ENCODE measurements around the gene SPTLC1. TPM values are rescaled to one million over a fixed set of nuclear protein-coding genes. Genes with fewer than 3 reads are reported as not detected.

Gene SPTLC1
- polyA plus RNA-seq, 2 of the 4 experiments (the other 2 are of a cell fraction) = 63.7 to 122 TPM

DNA sequence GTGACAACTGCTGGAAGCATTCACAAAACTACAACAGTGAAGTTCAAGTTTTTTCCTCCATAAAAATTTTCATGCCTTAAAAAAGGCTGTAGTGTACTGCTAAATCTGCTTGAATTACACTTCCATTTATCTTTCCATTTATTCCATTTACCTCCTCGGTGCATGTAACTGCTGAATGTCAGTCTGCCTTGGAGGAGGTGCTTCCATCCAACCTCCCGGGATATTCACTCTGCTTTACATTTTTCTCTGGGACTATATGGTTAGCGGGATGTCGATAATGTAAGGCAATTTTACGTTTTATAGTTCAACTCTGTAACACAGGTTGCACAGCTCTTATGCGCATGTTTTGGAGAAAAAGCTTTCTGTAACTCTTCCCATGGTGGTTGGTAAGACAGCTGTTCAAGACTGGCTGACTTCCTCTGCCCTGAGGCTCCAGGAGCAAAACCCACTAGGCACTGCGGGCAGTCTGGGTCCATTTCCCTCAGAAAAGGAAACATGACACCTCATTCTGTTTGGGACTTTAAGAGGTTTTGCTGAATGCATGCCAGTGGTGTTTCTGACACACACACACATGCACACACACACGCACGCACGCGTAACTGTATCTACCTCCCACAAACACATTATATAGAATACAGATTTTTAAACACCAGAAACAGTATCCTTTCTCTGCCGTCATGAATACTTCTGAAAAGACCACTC is 66.1 kb downstream of the SPTLC1 start:
- no peak overlapping the region for H3K4me2 ChIP-seq
- no peaks in the 10 kb centered on the region for H3K4me1 ChIP-seq
- no peak overlapping the region for H3K4me3 ChIP-seq
- ChIA-PET POLR2A (no interaction called here), CTCF (no interaction called here)
- 91% methylated on average over 12 of the region's 12 CpGs for WGBS (ENCODE audit: missing lambda C conversion rate)
- ATAC-seq (no peak), DNase-seq (ENCODE audit: low read depth in 1 of 2, low spot score in 1 of 2) (no peak), FAIRE-seq (no peak)
- TF ChIP-seq RAD21 (conservative IDR thresholded peaks at IDR 0.05 in 1 of 2, IDR thresholded peaks at IDR 0.05 in 1 of 2) = no peak
- TF ChIP-seq RNF2 (IDR thresholded peaks at IDR 0.05; ENCODE audit: borderline replicate concordance, low read depth) = no peak
- TF ChIP-seq NPAS2 (CRISPR knock-in tag; IDR thresholded peaks at IDR 0.05; ENCODE audit: borderline replicate concordance) = no peak
- no peak for TF ChIP-seq EP300 (IDR thresholded peaks at IDR 0.05)
- TF ChIP-seq FOSL2 (IDR thresholded peaks at IDR 0.05) = no peak
- no peak for TF ChIP-seq FOSL2 (CRISPR knock-in tag; IDR thresholded peaks at IDR 0.05)
- no peak for TF ChIP-seq HOXB5 (CRISPR knock-in tag; IDR thresholded peaks at IDR 0.05)
- no peak overlapping the region for H3K27ac ChIP-seq
- no peaks in the 10 kb centered on the region for H3K9me3 ChIP-seq

- CTCF ChIA-PET = interaction anchor here (1.1 to 1.7 kb wide), 2 partner anchors 16 to 91 kb away, joined by 4 read pairs; no protein-coding TSS in a partner anchor
- WGBS (ENCODE audit: missing lambda C conversion rate) = 86% methylated on average over 3 of the region's 3 CpGs
Observed at GRCh38 chr9:92047500-92047899, 67.7 kb downstream of the SPTLC1 start.

More at GRCh38 chr9:92047500-92047899, 67.7 kb downstream of the SPTLC1 start:
- no peak for ATAC-seq
- Histone ChIP-seq H3K9me3 (peaks cover 12% of the 10 kb centered on the region; the same call in 2 of the 3 replicates), H3K27ac (no peak overlapping the region), H3K4me3 (no peak overlapping the region), H3K4me1 (no peaks in the 10 kb centered on the region), H3K4me2 (no peak overlapping the region)
- POLR2A ChIA-PET = no interaction called here
- FAIRE-seq = peak; percentile 49
- TF ChIP-seq HDAC2 (IDR thresholded peaks at IDR 0.05) = no peak
- no peak for TF ChIP-seq BHLHE40 (IDR thresholded peaks at IDR 0.05; ENCODE audit: low read depth, low read length)
- TF ChIP-seq MAFK (IDR thresholded peaks at IDR 0.05; ENCODE audit: partially characterized antibody) = no peak
- no peak for TF ChIP-seq RAD21 (conservative IDR thresholded peaks at IDR 0.05 in 1 of 2, IDR thresholded peaks at IDR 0.05 in 1 of 2)
- no peak for TF ChIP-seq RNF2 (IDR thresholded peaks at IDR 0.05; ENCODE audit: borderline replicate concordance, low read depth)
- TF ChIP-seq POLR2A (IDR thresholded peaks at IDR 0.05; ENCODE audit: low read length) = no peak
- TF ChIP-seq GATA3 (IDR thresholded peaks at IDR 0.05; ENCODE audit: borderline replicate concordance) = no peak
- no peak for TF ChIP-seq REST (IDR thresholded peaks at IDR 0.05)
- TF ChIP-seq ESRRA (IDR thresholded peaks at IDR 0.05; ENCODE audit: borderline replicate concordance, low read length) = no peak
- TF ChIP-seq NFE2L2 (conservative IDR thresholded peaks at IDR 0.05; ENCODE audit: low read length) = no peak
- no peak for TF ChIP-seq EHMT2 (IDR thresholded peaks at IDR 0.05; ENCODE audit: low read depth)
- no peak for TF ChIP-seq SREBF2 (IDR thresholded peaks at IDR 0.05)
- TF ChIP-seq MAZ (IDR thresholded peaks at IDR 0.05; ENCODE audit: borderline replicate concordance, low read depth, low read length) = no peak
- TF ChIP-seq CEBPB (IDR thresholded peaks at IDR 0.05) = no peak
- TF ChIP-seq NPAS2 (CRISPR knock-in tag; IDR thresholded peaks at IDR 0.05; ENCODE audit: borderline replicate concordance) = no peak
- TF ChIP-seq FOXS1 (CRISPR knock-in tag; IDR thresholded peaks at IDR 0.05) = no peak
- TF ChIP-seq KDM5A (IDR thresholded peaks at IDR 0.05) = no peak
- TF ChIP-seq ELK1 (IDR thresholded peaks at IDR 0.05; ENCODE audit: low read depth, low read length) = no peak
- DNase-seq (ENCODE audit: low read depth in 1 of 2, low spot score in 1 of 2) = no peak
